Small intestine (tissue), 7 donors: ENCODE data around the gene CGA. TPM values are rescaled to one million over a fixed set of nuclear protein-coding genes. Genes with fewer than 3 reads are reported as not detected.
A peak's percentile ranks its signal among the peaks of the same experiment; 100 is the strongest.

Experiments
- DNase-seq, 2 donors: peaks; one replicate each; pipeline versions ENCODE4 v3.0.0 to v3.0.0-alpha.2; 2013
- FAIRE-seq: peaks from 2 replicates; lab custom pipeline; 2012; peaks lifted over from hg19 to GRCh38; lab: Jason Lieb, UNC
- H3K27ac ChIP-seq, 3 donors: one replicate each; pipeline ENCODE4 v1.5.1; 2013; ENCODE audit warnings: low read length in 2 of 3, mild to moderate bottlenecking in 2 of 3, control low read depth in 1 of 3, inconsistent platforms in 1 of 3, low read depth in 1 of 3, moderate library complexity in 1 of 3
- H3K27me3 ChIP-seq, 3 donors: one replicate each; pipeline ENCODE4 v1.6.1; 2013; ENCODE audit warnings: low read length in 3 of 3, inconsistent platforms in 1 of 3; ENCODE audit not compliant: control insufficient read depth in 3 of 3, insufficient read depth in 3 of 3
- H3K36me3 ChIP-seq, 3 donors: one replicate each; pipeline ENCODE4 v1.6.1; 2013; ENCODE audit warnings: low read length in 3 of 3, inconsistent platforms in 1 of 3, low read depth in 1 of 3, mild to moderate bottlenecking in 1 of 3, moderate library complexity in 1 of 3; ENCODE audit not compliant: control insufficient read depth in 3 of 3, insufficient read depth in 2 of 3
- H3K4me1 ChIP-seq, 3 donors: one replicate each; pipeline ENCODE4 v1.6.1; 2013; ENCODE audit warnings: low read length in 2 of 3, inconsistent platforms in 1 of 3, low read depth in 1 of 3, mild to moderate bottlenecking in 1 of 3, moderate library complexity in 1 of 3; ENCODE audit not compliant: control insufficient read depth in 3 of 3, insufficient read depth in 2 of 3
- H3K4me3 ChIP-seq, 3 donors: one replicate each; pipeline ENCODE4 v1.5.1; 2013; ENCODE audit warnings: low read length in 3 of 3, control low read depth in 1 of 3, inconsistent platforms in 1 of 3, low read depth in 1 of 3, mild to moderate bottlenecking in 1 of 3, moderate library complexity in 1 of 3
- H3K9me3 ChIP-seq, 2 donors: one replicate each; pipeline ENCODE4 v1.6.1; 2013; ENCODE audit warnings: low read depth in 1 of 2, low read length in 1 of 2; ENCODE audit not compliant: control insufficient read depth in 2 of 2, insufficient read depth in 1 of 2
- WGBS, 3 donors: extraction: QIAGEN DNeasy Blood & Tissue Kit; methylation state at CpG; one replicate each; pipeline ENCODE4 v1.1.7; 2013; 5-methylcytosine and 5-hydroxymethylcytosine counted together
- polyA plus RNA-seq, 4 donors: library from polyadenylated mRNA; stranded (reverse) in 3 of 4; unstranded in 1 of 4; fragments of 200-250 nt in 3 of 4; fragments of 120-200 nt in 1 of 4; gene quantifications; one replicate each; pipeline versions ENCODE4 v1.2.1 to v1.2.3, GENCODE V29; 2013
- donor health status: healthy with polysubstance abuse.
- donor health status: control.
- donor health status: control.
- donor health status: Bipolar disorder and iron deficiency.
- donor health status: healthy.

CGA gene
- polyA plus RNA-seq, 4 donors, result 0.16 TPM; not detected in 3

DNA sequence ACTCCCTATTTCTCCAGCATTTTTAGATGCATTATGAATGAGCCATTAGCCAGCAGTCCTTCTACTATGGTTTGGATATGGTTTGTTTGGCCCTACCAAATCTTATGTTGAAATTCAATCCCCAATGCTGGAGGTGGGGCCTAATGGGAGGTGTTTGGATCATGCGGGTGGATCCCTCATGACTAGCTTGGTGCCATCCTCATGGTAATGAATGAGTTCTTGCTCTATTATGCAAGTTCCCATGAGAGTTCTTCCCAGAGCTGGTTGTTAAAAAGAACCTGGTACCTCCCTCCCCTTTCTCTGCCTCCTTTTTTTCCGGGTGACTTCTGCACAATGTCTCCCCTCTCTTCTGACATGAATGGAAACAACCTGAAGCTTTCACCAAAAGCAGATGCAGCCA lies 6.2 kb upstream of the CGA start:
- Histone ChIP-seq H3K9me3 (no peaks in the 10 kb centered on the region), H3K4me1 (peaks cover 0 to 14% (median 0%) of the 10 kb centered on the region in 3 donors), H3K36me3 (no peaks in the 10 kb centered on the region), H3K27ac (no peak overlapping the region), H3K27me3 (peaks cover 0 to 2% (median 0%) of the 10 kb centered on the region in 3 donors), H3K4me3 (no peak overlapping the region)
- 80 to 92% (median 85%) methylated on average over 2 of the region's 2 CpGs for WGBS, 3 donors
- FAIRE-seq, result no peak
- no peak for DNase-seq

DNA sequence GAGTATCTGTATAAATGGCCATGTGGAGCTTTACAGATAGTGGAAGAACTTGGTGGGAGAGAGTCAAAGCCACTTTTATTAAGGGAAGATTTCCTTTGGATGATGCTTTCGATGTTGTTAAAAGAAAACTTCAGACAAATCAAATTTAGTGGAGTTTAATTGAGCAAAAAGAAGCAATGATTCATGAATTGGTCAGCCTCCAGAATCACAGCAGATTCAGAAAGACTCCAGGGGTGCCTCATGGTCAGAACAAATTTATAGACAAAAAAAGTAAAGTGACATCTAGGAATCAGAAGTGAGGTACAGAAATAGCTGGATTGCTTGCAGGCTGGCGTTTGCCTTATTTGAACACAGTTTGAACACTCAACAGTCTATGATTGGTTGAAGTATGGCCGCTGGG lies 5.3 kb upstream of the CGA start:
- Histone ChIP-seq H3K36me3 (no peaks in the 10 kb centered on the region), H3K27me3 (peaks cover 0 to 2% (median 0%) of the 10 kb centered on the region in 3 donors), H3K4me1 (peaks cover 0 to 14% (median 0%) of the 10 kb centered on the region in 3 donors), H3K9me3 (no peaks in the 10 kb centered on the region), H3K27ac (no peak overlapping the region), H3K4me3 (no peak overlapping the region)
- 84 to 93% (median 88%) methylated on average over 3 of the region's 3 CpGs for WGBS, 3 donors
- FAIRE-seq (no peak), DNase-seq (no peak)

DNA sequence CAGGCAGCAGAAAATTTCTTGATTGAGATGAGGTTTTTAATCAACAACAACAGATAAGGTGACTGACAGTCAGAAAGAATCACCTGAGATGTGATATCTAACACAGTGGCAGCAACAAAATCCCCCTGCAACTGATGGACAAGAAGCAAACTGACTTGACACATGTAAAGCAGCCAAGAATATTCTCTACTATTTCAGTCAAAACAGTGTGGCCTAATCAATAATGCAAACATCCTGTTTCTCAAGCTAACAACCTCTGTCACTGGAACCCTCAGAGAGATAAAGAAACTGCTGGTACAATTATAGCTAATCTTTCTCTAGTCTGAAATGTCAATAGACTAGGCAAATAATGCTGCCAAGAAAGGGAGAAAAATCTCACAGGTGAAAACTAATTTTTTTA lies 4.6 kb upstream of the CGA start:
- no peak for FAIRE-seq
- peaks cover 0 to 2% (median 0%) of the 10 kb centered on the region in 3 donors for H3K27me3 ChIP-seq
- peaks cover 0 to 14% (median 0%) of the 10 kb centered on the region in 3 donors for H3K4me1 ChIP-seq
- no peak overlapping the region for H3K27ac ChIP-seq
- no peaks in the 10 kb centered on the region for H3K36me3 ChIP-seq
- peak; percentile 3 to 25 for DNase-seq
- H3K4me3 ChIP-seq, result no peak overlapping the region
- no peaks in the 10 kb centered on the region for H3K9me3 ChIP-seq

GRCh38 chr6:87094576-87094975 lies 330 bp downstream of the CGA start:
- Histone ChIP-seq H3K27me3 (peaks cover 0 to 2% (median 0%) of the 10 kb centered on the region in 3 donors), H3K36me3 (no peaks in the 10 kb centered on the region), H3K27ac (no peak overlapping the region), H3K9me3 (no peaks in the 10 kb centered on the region), H3K4me1 (peaks cover 0 to 6% (median 0%) of the 10 kb centered on the region in 3 donors), H3K4me3 (no peak overlapping the region)
- no peak for FAIRE-seq
- 62 to 71% (median 70%) methylated on average over 1 of the region's 1 CpG for WGBS, 3 donors
- DNase-seq, result no peak

DNA sequence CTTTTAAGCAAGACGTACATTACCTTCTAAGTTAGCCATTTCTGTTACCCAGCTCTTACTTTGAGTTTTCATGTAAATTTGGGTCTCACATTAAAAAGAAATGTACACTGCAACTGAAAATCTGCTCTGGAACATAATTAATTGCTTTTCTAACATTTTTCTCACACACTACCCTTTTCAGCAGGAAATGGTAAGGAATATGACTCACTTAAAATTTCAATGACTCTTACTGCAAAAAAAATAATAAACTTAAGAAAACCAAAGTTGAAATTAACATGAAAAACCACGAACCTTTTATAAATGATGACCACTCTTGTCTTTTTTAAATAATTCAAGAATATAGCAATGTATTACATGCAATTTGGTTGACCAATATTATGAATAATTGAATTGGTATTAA lies 1.3 kb downstream of the CGA start:
- Histone ChIP-seq H3K4me1 (no peaks in the 10 kb centered on the region), H3K27me3 (peaks cover 0 to 2% (median 0%) of the 10 kb centered on the region in 3 donors), H3K9me3 (no peaks in the 10 kb centered on the region), H3K36me3 (no peaks in the 10 kb centered on the region), H3K27ac (no peak overlapping the region), H3K4me3 (no peak overlapping the region)
- whole genome bisulfite sequencing, 3 donors, result 65 to 84% (median 67%) methylated on average over 2 of the region's 2 CpGs
- peak; percentile 47 for FAIRE-seq
- DNase-seq, result no peak

GRCh38 chr6:87093199-87093598 lies 1.7 kb downstream of the CGA start:
- DNase-seq, result no peak
- Histone ChIP-seq H3K27ac (no peak overlapping the region), H3K9me3 (no peaks in the 10 kb centered on the region), H3K4me1 (no peaks in the 10 kb centered on the region), H3K36me3 (no peaks in the 10 kb centered on the region), H3K27me3 (peaks cover 0 to 2% (median 0%) of the 10 kb centered on the region in 3 donors), H3K4me3 (no peak overlapping the region)
- FAIRE-seq, result no peak

DNA sequence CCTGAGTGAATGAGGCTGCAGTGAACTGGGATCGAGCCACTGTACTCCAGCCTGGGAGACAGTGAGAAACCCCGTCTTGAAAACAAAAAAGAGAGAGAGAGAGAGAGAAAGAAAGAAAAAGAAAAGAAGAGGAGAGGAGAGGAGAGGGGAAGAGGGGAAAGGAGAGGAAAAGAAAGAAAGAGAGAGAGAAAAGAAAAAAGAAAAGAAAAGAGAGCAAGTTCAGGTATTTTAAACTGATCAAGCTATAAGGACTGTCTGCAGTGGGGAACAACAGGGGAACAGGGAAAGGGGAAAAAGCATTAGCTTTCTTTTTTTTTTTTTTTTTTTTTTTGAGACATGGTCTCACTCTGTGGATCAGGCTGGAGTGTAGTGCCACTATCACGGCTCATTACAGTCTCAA lies 2.5 kb downstream of the CGA start:
- no peak overlapping the region for H3K4me3 ChIP-seq
- H3K27ac ChIP-seq, result no peak overlapping the region
- no peaks in the 10 kb centered on the region for H3K4me1 ChIP-seq
- peaks cover 0 to 2% (median 0%) of the 10 kb centered on the region in 3 donors for H3K27me3 ChIP-seq
- 71 to 80% (median 73%) methylated on average over 3 of the region's 3 CpGs for WGBS, 3 donors
- no peak for DNase-seq
- no peaks in the 10 kb centered on the region for H3K36me3 ChIP-seq
- no peak for FAIRE-seq
- no peaks in the 10 kb centered on the region for H3K9me3 ChIP-seq

GRCh38 chr6:87089135-87089534 lies 5.8 kb downstream of the CGA start:
- H3K36me3 ChIP-seq, result no peaks in the 10 kb centered on the region
- no peak overlapping the region for H3K27ac ChIP-seq
- no peaks in the 10 kb centered on the region for H3K9me3 ChIP-seq
- WGBS, 3 donors, result 96 to 98% (median 98%) methylated on average over 2 of the region's 2 CpGs
- H3K27me3 ChIP-seq, result no peaks in the 10 kb centered on the region
- H3K4me1 ChIP-seq, result no peaks in the 10 kb centered on the region
- FAIRE-seq, result no peak
- no peak overlapping the region for H3K4me3 ChIP-seq
- DNase-seq, result no peak

GRCh38 chr6:87088076-87088475 lies 6.8 kb downstream of the CGA start:
- no peak overlapping the region for H3K27ac ChIP-seq

More at GRCh38 chr6:87088076-87088475, 6.8 kb downstream of the CGA start:
- Histone ChIP-seq H3K4me3 (no peak overlapping the region), H3K36me3 (no peaks in the 10 kb centered on the region), H3K27me3 (no peaks in the 10 kb centered on the region), H3K9me3 (no peaks in the 10 kb centered on the region), H3K4me1 (no peaks in the 10 kb centered on the region)
- FAIRE-seq (no peak), DNase-seq (no peak)
- WGBS, 3 donors, result 82 to 91% (median 83%) methylated on average over 4 of the region's 4 CpGs
